K562 treated with DMSO at 1 percent for 24 hours (cell line): ENCODE results near the gene CARD19. TPM values are rescaled to one million over a fixed set of nuclear protein-coding genes. Genes with fewer than 3 reads are reported as not detected.

ENCODE experiments used
- total RNA-seq: library from RNA; unstranded; fragments of 300-600 nt; gene quantifications from 2 replicates; pipeline ENCODE4 v1.2.3, GENCODE V29; 2022; ENCODE audit warnings: low read depth; ENCODE audit not compliant: insufficient read depth

Gene CARD19
- total RNA-seq, result 67.6 and 68.0 TPM in 2 replicates

GRCh38 chr9:93096131-93096802, at the start of gene CARD19:
Gene CARD19 (plus strand): TSS chr9:93096217. CDS start chr9:93096346, 129 bp downstream.

GRCh38 chr9:93058355-93059010, 37.5 kb upstream of the CARD19 start, which contains the start of gene SUSD3:
Gene SUSD3 (plus strand): TSS chr9:93058701. CDS start chr9:93058743, 42 bp downstream.

DNA sequence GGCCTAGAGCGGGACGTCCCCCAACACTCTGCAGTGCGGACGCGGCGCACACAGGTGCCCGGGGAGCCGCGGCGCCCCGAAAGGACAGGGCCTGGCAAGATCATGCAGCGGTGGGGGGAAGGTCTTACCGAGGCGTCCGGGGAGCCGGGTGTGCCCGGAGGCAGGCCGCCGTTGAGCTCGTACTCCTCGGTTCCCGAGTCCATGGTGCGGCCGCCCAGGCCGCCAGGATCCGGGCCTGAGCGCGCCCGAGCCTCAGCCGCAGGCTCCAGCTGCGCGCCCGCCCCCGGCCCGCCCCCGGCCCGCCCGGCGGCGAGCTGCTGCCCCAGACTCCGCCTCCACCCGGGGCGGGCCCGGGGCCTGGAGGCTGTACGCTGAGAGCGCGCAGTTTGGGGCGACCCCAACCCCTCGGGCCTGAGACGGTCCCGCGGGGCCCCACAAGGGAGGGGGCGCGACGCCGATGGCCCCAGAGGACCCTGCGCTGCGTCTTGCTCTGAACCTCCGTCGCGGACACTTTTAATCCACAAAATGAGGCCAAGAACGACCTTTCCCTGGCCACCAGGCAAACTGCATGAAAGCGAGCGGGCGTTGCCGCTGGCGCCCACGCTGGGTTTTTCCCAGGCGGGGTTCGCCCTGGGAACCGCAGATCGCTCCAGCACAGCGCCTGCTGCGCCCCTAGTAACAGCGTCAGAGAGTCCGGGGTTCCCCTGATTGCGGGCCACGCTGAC, 38.2 kb downstream of the CARD19 start, which contains the start of gene NINJ1:
Gene NINJ1, minus strand, starts transcription at position 237 of the 725 bp plus-strand sequence. Its CDS starts 34 bp downstream, at position 203.

Other genes with a start within 250 kb of the CARD19 start
- 0.52 and 0.94 TPM in 2 replicates for gene ZNF484, start 218.2 kb upstream of the CARD19 start, total RNA-seq
- gene FGD3, start 148.7 kb upstream of the CARD19 start, total RNA-seq, result 0.69 and 0.79 TPM in 2 replicates
- 22.0 and 24.5 TPM in 2 replicates for gene SUSD3, start 37.5 kb upstream of the CARD19 start, total RNA-seq
- gene NINJ1, start 38.0 kb downstream of the CARD19 start, total RNA-seq, result 63.7 and 67.6 TPM in 2 replicates
- gene WNK2, start 87.9 kb downstream of the CARD19 start, total RNA-seq, result 1.2 and 3.0 TPM in 2 replicates